T follicular helper cell (primary cell): Measurements from ENCODE around the gene NPM3.

ENCODE experiments used
- DNase-seq: peaks from one replicate; pipeline ENCODE4 v3.0.0-alpha.2; 2020; ENCODE audit warnings: low read depth

The NPM3 gene

DNA sequence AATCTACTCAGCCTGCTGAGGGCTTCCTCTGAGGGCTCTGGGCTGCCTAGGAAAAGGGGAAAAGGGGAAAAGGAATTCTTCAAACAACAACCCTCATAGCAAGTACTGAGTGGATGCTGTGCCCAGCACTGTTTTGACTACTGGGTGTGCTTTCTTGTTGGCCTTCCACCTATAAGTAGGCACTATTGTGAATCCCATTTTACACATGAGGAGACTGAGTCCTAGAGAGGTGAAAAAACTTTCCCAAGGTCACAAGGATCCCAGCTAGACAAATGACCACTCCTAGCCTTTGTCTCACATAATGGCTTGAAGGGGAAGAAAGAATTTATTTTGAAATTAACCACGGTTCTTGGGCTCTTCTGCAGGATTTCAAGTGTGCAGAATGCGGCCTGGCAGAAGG is 24.4 kb downstream of the NPM3 start:
- DNase-seq: no peak

DNA sequence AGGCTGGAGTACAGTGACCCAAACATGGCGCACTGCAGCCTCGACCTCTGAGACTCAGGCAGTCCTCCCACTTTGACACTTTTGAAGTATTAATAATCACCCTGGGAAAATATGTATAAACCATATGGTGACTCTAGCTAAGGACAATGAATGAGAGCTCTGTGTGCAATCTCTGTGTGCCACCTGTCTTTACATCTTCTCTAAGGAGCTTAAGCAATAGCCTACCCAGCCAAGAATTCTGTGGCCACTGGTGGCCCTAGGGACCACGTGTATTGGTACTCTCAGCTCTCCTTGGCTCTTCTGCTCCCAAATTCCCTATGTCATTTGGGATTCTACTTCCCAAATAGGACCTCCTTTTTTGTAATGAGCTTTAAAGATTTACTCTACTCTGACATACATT is 31.0 kb downstream of the NPM3 start:
- DNase-seq: no peak

DNA sequence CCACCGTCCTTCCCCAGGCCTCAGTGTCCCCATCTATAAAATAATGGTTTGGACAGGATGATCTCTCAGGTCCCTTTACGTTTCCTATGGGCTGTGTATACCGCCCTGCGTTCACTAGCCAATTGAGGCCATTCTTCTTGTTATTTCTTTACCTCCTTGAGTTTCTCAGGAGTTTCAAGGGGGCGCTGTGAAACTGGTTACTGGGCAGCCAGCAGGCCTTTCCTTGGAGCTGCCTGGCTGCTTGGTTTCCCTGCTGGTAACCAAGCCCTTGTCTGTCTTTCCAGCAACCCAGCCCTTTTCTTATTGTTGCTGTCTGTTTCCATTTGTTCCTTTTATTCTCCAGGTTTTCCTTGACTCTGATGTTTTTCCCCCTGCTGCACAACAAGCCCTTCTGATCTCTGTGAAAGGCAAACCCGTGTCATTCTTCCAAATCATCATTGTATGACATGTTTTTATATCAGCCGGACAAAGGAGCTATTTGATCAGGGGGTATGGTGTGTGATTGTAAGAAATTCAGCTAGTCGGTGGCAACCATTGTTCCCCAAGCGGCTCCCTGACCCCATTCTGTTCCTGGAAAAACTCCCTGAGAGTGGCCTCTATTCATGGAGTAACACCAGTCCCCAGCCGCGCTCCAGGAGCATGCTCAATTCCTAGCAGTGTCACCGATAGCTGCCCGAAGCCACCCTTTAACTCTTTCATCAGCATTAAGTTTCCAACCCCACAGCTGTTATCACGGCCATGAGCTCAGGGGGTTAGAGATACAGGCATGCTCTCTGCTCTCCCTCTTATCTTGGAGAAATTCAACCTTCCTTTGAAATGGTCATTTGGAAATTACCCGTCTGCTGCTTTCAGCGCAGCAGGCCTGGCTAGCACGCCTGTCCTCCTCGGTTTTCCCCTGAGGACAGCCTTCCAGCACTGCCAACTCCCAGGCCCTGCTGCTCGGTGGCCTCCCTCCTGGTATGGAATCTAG is 33.9 kb downstream of the NPM3 start:
- DNase-seq: no peak

DNA sequence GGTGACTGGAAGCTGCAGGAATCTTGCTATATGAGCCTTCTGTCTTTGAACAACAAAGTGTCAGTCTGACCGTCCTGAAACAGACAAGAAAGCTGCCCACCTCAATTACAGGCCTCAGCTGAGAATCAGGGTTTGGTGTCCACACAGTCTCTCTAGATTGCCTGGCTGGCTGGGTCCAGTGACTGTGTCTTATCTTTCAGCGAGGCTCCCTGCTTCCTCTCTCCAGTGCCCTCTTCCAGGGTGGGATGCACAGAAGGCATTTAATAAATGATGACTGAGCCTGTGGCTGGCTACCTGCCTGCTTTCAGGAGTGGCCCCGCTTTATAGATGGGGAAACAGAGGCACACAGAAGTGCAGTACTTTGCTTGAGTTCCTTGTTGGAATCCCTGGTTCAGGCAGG is 34.8 kb downstream of the NPM3 start:
- DNase-seq: no peak

DNA sequence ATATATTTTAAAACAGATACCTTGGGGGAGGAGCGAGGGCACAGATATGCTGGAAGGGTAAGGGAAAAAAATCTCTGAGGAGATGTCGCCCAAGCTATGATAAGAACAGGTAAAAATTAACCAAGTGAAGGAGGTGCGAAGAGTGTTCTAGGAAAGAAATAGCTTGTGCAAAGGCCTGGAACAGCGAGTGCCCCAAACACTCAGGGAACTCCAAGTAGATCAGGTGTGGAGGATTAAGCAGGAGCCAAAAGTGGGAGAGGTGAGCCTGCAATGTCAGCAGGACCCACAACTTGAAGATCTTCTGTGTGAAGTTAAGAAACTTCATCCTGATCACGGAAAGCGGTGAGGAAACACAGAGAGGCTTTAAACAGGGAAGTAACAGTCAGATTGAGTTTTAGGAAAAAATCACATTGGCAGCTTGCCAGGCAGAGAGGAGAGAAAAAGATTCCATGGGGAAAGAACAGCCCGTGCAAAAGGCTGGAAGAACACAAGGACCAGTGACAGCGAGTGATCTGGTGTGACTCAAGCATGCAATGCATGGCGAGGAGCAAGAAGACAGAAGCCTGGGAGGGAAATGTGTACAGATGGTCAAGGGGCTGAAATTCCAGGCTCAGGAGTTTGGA is 38.1 kb downstream of the NPM3 start:
- DNase-seq: no peak

DNA sequence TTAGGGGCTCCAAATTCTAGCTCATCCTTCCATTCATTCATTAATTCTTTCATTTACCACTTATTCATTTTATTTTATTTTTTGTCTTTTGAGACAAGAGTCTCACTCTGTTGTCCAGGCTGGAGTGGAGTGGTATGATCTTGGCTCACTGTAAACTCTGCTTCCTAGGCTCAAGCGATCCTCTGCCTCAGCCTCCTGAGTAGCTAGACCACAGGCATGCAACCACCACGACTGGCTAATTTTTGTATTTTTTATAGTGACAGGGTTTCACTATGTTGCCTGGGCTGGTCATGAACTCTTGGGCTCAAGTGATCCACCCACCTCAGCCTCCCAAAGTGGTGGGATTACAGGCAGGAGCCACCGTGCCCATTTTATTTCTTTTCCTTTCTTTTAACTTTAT is 39.0 kb downstream of the NPM3 start:
- no peak for DNase-seq

DNA sequence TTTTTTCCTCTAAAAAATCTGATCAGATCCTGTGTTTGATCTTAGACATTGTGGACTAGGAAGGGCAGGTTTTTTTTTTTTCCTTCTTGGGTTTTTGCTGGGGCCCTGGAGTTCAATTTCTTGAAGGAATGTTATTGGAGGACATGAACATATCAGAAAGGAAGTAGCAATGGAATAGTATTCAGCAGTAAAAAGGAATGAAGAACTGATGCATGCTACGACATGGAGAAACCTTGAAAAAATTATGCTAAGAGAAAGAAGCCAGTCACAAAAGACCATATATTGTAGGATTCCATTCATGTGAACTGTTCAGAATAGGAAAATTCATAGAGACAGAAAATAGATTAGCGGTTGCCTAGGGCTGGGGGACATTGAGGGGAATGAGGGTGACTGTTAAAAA is 41.3 kb downstream of the NPM3 start:
- no peak for DNase-seq

DNA sequence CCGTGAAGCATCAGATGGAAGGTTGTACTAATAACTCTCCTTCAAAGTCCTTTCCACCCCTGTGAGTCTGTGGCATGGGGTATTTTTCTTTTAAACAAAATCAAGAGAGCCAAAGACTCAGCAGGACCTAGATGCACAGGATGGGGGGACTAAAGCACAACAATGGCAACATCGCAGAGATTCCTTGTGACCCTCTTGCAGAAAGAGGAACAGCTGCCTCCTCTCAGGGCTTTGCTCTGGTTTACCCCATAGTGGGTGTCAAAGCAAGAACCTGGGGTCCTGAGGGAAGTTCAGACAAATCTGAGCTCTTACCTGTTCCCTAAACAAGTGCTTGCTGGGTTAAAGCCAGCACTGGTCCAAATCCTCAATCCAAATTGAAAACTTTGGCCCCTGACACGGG is 46.6 kb downstream of the NPM3 start:
- DNase-seq: no peak

DNA sequence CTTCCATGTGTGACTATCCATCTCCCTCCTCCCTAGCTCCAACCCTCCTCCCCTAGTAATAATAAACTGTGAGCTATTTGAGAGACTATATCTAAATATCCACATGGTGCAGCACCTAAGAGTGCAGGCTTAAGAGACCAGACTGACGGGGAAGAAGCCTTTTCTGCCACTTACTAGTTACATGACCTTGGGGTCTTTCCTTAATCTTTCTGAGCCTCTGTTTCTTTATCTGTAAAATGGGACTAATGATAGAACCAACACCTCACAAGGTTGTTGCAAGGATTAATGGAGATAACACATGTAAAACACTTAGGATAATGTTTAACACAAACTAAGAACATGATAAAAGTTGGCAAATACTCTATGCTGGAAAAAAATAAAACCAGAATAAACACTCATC is 51.1 kb downstream of the NPM3 start:
- no peak for DNase-seq
